AG04450 (cell line): Measurements from ENCODE around the gene HTT. TPM values are rescaled to one million over a fixed set of nuclear protein-coding genes. Genes with fewer than 3 reads are reported as not detected.

Source experiments
- CTCF ChIA-PET: fragments of 300-600, 350-600 bp; formaldehyde crosslinking; extraction: SDS; loops from one replicate; lab custom pipeline; 2022; ENCODE audit warnings: antibody characterized with exemption, inconsistent platforms; lab: Charles Lee
- POLR2A ChIA-PET: fragments of 350-600 bp; formaldehyde crosslinking; extraction: SDS; loops from one replicate; lab custom pipeline; 2021; ENCODE audit warnings: antibody characterized with exemption, inconsistent platforms; lab: Yijun Ruan, JAX
- DNase-seq: peaks from one replicate; pipeline ENCODE4 v3.0.0-alpha.2; 2011; ENCODE audit warnings: low read depth, low spot score
- H3K27ac ChIP-seq: one replicate; pipeline ENCODE4 v1.5.1; 2012; ENCODE audit warnings: low read depth, low read length, control low read depth
- H3K27me3 ChIP-seq: one replicate; pipeline ENCODE4 v1.6.0; 2012; ENCODE audit warnings: low read length; ENCODE audit not compliant: control insufficient read depth, insufficient read depth
- H3K4me3 ChIP-seq: 2 replicates; pipeline ENCODE4 v1.5.1; 2011; ENCODE audit warnings: mild to moderate bottlenecking, low read depth, low read length, control low read depth
- H3K9me3 ChIP-seq: 2 replicates; pipeline ENCODE4 v1.5.1; 2012; ENCODE audit warnings: low read length; ENCODE audit not compliant: control insufficient read depth, insufficient read depth
- polyA plus RNA-seq: library from polyadenylated mRNA; depleted of rRNA; stranded (reverse); fragments of >200 nt; gene quantifications from 2 replicates; pipeline ENCODE4 v1.2.3, GENCODE V29; 2011
- TF ChIP-seq, protein P1 (sequence below): IDR thresholded peaks from 2 replicates; pipeline ENCODE4 v1.5.1; 2011; ENCODE audit warnings: low read depth, low read length, control low read depth, inconsistent platforms

The HTT gene
- polyA plus RNA-seq, 1 experiment, result 14.5 TPM

DNA sequence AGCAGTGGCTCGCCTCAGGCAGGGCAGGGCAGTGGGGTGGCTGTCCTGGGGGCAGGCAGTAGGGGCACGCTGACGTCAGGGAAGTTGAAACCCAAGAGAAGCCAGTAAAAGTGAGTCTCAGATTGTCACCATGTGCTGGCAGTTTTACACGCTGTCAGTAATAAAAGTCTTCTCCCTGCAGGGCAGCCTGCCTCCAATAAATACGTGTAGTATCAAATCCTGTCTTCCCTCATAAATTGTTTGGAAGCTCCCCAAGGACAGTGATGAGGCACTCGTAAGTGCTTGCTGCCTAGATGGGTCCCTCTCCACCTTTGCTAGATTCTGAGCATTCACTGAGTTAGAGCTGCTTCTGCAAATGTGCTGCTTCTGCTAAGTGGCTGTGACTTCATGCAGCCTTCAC is 113.6 kb downstream of the HTT start:
- POLR2A ChIA-PET, result no interaction called here
- CTCF ChIA-PET, result no interaction called here
- Histone ChIP-seq H3K9me3 (no peaks in the 10 kb centered on the region), H3K27me3 (no peaks in the 10 kb centered on the region), H3K4me3 (no peak overlapping the region), H3K27ac (no peak overlapping the region)
- DNase-seq, result no peak
- TF ChIP-seq, protein P1, sequence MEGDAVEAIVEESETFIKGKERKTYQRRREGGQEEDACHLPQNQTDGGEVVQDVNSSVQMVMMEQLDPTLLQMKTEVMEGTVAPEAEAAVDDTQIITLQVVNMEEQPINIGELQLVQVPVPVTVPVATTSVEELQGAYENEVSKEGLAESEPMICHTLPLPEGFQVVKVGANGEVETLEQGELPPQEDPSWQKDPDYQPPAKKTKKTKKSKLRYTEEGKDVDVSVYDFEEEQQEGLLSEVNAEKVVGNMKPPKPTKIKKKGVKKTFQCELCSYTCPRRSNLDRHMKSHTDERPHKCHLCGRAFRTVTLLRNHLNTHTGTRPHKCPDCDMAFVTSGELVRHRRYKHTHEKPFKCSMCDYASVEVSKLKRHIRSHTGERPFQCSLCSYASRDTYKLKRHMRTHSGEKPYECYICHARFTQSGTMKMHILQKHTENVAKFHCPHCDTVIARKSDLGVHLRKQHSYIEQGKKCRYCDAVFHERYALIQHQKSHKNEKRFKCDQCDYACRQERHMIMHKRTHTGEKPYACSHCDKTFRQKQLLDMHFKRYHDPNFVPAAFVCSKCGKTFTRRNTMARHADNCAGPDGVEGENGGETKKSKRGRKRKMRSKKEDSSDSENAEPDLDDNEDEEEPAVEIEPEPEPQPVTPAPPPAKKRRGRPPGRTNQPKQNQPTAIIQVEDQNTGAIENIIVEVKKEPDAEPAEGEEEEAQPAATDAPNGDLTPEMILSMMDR, result no peak

- no peak overlapping the region for H3K4me3 ChIP-seq
These were observed 115.0 kb downstream of the HTT start for GRCh38 chr4:3189459-3189858.

GRCh38 chr4:3190549-3190948 is 116.1 kb downstream of the HTT start:
- Histone ChIP-seq H3K27me3 (no peaks in the 10 kb centered on the region), H3K27ac (no peak overlapping the region), H3K4me3 (no peak overlapping the region), H3K9me3 (no peaks in the 10 kb centered on the region)
- POLR2A ChIA-PET, result no interaction called here
- TF ChIP-seq, protein P1, result no peak
- no peak for DNase-seq
- CTCF ChIA-PET, result interaction anchor here (0.6 to 1.8 kb wide), 2 partner anchors 84 to 292 kb away, joined by 3 to 5 read pairs; no protein-coding TSS in a partner anchor

More at GRCh38 chr4:3189459-3189858, 115.0 kb downstream of the HTT start:
- Histone ChIP-seq H3K9me3 (no peaks in the 10 kb centered on the region), H3K27ac (no peak overlapping the region), H3K27me3 (no peaks in the 10 kb centered on the region)
- TF ChIP-seq, protein P1, result no peak
- ChIA-PET CTCF (no interaction called here), POLR2A (no interaction called here)
- no peak for DNase-seq

DNA sequence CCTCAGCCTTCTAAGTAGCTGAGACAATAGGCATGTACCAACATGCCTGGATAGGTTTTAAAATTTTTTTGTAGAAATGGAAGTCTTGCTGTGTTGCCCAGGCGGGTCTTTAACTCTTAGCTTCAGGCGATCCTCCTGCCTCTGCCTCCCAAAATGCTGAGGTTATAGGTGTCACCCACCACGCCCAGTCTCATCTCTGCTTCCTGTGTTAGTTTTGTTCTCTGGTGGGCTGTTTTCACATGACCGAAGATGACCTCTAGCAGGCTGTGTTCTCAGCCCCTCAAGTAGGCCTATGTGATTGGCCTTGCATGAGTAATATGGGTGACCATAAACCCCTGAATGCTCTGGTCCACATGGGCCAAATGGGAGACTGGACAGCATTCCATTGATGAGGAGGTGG is 117.7 kb downstream of the HTT start:
- no peak for DNase-seq
- Histone ChIP-seq H3K4me3 (no peak overlapping the region), H3K9me3 (no peaks in the 10 kb centered on the region), H3K27ac (no peak overlapping the region), H3K27me3 (no peaks in the 10 kb centered on the region)
- CTCF ChIA-PET, result interaction anchor here (1.2 to 1.8 kb wide), 3 partner anchors 85 to 289 kb away, joined by 3 to 7 read pairs (median 5); no protein-coding TSS in a partner anchor
- POLR2A ChIA-PET, result no interaction called here
- TF ChIP-seq, protein P1, result no peak

- TF ChIP-seq, protein P1, result no peak
- ChIA-PET CTCF (interaction anchor here (1.2 to 1.7 kb wide), 3 partner anchors 33 to 287 kb away, joined by 3 to 7 read pairs (median 3); no protein-coding TSS in a partner anchor), POLR2A (no interaction called here)
- Histone ChIP-seq H3K27ac (no peak overlapping the region), H3K9me3 (no peaks in the 10 kb centered on the region), H3K27me3 (no peaks in the 10 kb centered on the region), H3K4me3 (no peak overlapping the region)
- no peak for DNase-seq
These were observed 118.3 kb downstream of the HTT start for GRCh38 chr4:3192827-3193226.
